ENCODE results near the gene ROPN1L. TPM values are rescaled to one million over a fixed set of nuclear protein-coding genes. Genes with fewer than 3 reads are reported as not detected.

ROPN1L gene
- total RNA-seq, 1 donor from 2014 or later = not detected

- Histone ChIP-seq H3K4me2 (no peak overlapping the region), H3K9me3 (ENCODE audit: low read depth) (no peaks in the 10 kb centered on the region), H3K79me2 (ENCODE audit: low read depth) (no peaks in the 10 kb centered on the region), H3F3A (ENCODE audit: low read depth) (peaks cover 3% of the 10 kb centered on the region), H3K4me3 (no peak overlapping the region), H2AFZ (replicated peaks) (no peak overlapping the region), H4K20me1 (ENCODE audit: low read depth) (no peaks in the 10 kb centered on the region), H3K36me3 (no peaks in the 10 kb centered on the region), H3K9ac (no peak overlapping the region), H3K27me3 (no peaks in the 10 kb centered on the region), H3K27ac (no peak overlapping the region), H3K4me1 (no peaks in the 10 kb centered on the region)
- no peak overlapping the region for H3K4me3 Mint-ChIP-seq
- H3K27ac Mint-ChIP-seq = no peak overlapping the region
- peaks cover 13% of the 10 kb centered on the region for H3K9me3 Mint-ChIP-seq
- H3K36me3 Mint-ChIP-seq = no peaks in the 10 kb centered on the region
- no peak for TF ChIP-seq EZH2 (IDR thresholded peaks at IDR 0.05)
- no peak for TF ChIP-seq EZH2phosphoT487 (IDR thresholded peaks at IDR 0.05)
- TF ChIP-seq CTCF (IDR thresholded peaks at IDR 0.05) = no peak
- DNase-seq (ENCODE audit: low spot score) = no peak
- peaks cover 8% of the 10 kb centered on the region for H3K4me1 Mint-ChIP-seq
- H3K27me3 Mint-ChIP-seq (ENCODE audit: insufficient read depth, low read depth) = peaks cover 6% of the 10 kb centered on the region
Observed at GRCh38 chr5:10475931-10476676, 34.4 kb downstream of the ROPN1L start.

- Histone ChIP-seq H3K27me3 (no peaks in the 10 kb centered on the region), H3K9me3 (ENCODE audit: low read depth) (no peaks in the 10 kb centered on the region), H3K4me3 (no peak overlapping the region), H3F3A (ENCODE audit: low read depth) (peaks cover 11% of the 10 kb centered on the region), H3K36me3 (no peaks in the 10 kb centered on the region), H4K20me1 (ENCODE audit: low read depth) (no peaks in the 10 kb centered on the region), H2AFZ (replicated peaks) (no peak overlapping the region), H3K9ac (no peak overlapping the region), H3K4me2 (no peak overlapping the region), H3K4me1 (no peaks in the 10 kb centered on the region), H3K79me2 (ENCODE audit: low read depth) (no peaks in the 10 kb centered on the region), H3K27ac (no peak overlapping the region)
- TF ChIP-seq EZH2phosphoT487 (IDR thresholded peaks at IDR 0.05) = no peak
- TF ChIP-seq CTCF (IDR thresholded peaks at IDR 0.05) = no peak
- no peak for TF ChIP-seq EZH2 (IDR thresholded peaks at IDR 0.05)
- Mint-ChIP-seq H3K27ac (no peak overlapping the region), H3K4me3 (no peak overlapping the region), H3K27me3 (ENCODE audit: insufficient read depth, low read depth) (peaks cover 3% of the 10 kb centered on the region), H3K9me3 (peaks cover 11% of the 10 kb centered on the region), H3K4me1 (peaks cover 8% of the 10 kb centered on the region), H3K36me3 (no peaks in the 10 kb centered on the region)
- no peak for DNase-seq (ENCODE audit: low spot score)
Observed at GRCh38 chr5:10476878-10477277, 35.2 kb downstream of the ROPN1L start.

- Histone ChIP-seq H3K9me3 (ENCODE audit: low read depth) (no peaks in the 10 kb centered on the region), H3F3A (ENCODE audit: low read depth) (peaks cover 11% of the 10 kb centered on the region), H4K20me1 (ENCODE audit: low read depth) (no peaks in the 10 kb centered on the region), H3K4me3 (no peak overlapping the region), H3K27ac (no peak overlapping the region), H3K36me3 (no peaks in the 10 kb centered on the region), H3K27me3 (no peaks in the 10 kb centered on the region), H3K4me2 (no peak overlapping the region), H3K9ac (no peak overlapping the region), H2AFZ (replicated peaks) (no peak overlapping the region), H3K4me1 (no peaks in the 10 kb centered on the region), H3K79me2 (ENCODE audit: low read depth) (no peaks in the 10 kb centered on the region)
- TF ChIP-seq EZH2 (IDR thresholded peaks at IDR 0.05) (no peak), EZH2phosphoT487 (IDR thresholded peaks at IDR 0.05) (no peak), CTCF (IDR thresholded peaks at IDR 0.05) (no peak)
- Mint-ChIP-seq H3K27ac (no peak overlapping the region), H3K4me3 (no peak overlapping the region), H3K36me3 (no peaks in the 10 kb centered on the region), H3K4me1 (peaks cover 8% of the 10 kb centered on the region), H3K9me3 (peaks cover 11% of the 10 kb centered on the region), H3K27me3 (ENCODE audit: insufficient read depth, low read depth) (peaks cover 9% of the 10 kb centered on the region)
- DNase-seq (ENCODE audit: low spot score) = no peak
Observed at GRCh38 chr5:10477943-10478342, 36.3 kb downstream of the ROPN1L start.

Data from neural progenitor cell (in vitro differentiated cells).